Measurements from ENCODE around the gene KANK2. TPM values are rescaled to one million over a fixed set of nuclear protein-coding genes. Genes with fewer than 3 reads are reported as not detected.
A peak's percentile ranks its signal among the peaks of the same experiment; 100 is the strongest.

KANK2 gene
- total RNA-seq, 2 donors from 2014 or later = 3.9 to 5.2 TPM

DNA sequence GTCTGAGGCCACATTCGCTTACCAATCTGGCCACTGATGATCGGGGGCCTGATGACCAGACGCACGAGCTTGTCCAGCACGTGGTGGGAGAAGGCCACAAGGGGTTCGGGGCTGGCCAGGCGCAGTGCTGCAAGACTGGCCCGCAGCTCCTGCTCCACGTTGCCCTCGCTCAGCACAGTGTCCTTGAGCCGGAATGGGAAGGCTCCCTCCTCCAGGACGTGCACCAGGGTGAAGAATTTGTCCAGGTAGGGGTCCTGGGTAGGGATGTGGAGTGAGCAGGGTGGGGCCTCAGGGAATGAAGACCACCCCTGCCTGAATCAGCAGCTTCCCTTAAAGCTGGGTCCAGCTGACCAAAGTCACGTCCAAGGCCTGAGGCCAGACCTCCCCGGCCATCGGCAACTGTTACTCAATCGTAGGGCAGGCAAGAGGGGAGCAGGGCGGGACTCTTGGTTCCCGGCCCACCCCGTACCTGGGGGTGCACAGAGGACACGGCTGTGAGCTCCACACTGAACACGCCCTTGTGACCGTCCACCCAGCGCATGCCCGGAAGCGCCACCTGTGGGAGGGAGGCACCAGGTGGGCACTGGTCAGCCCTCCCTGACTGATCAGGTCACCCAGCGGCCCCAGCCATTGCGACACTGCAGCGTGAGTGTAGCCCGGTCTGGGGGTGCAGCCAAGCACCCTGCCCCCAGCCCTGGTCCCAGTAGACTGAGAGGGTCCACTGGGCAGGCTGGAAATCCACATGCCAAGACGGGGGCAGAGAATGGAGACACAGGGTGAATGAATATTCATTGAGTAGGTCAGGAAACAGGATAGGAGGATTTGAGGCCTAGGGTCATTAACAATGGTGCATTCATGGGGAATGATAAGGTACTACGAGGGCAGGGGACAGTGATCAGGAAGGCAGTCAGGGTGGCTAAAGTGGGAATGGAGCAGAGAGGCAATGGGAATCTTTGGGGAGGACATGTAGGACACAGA, 39.3 kb upstream of the KANK2 start:
- ATAC-seq = no peak
- H3K9me3 Mint-ChIP-seq = no peaks in the 10 kb centered on the region
- no peak overlapping the region for H3K27ac Mint-ChIP-seq
- no peak overlapping the region for H3K4me3 Mint-ChIP-seq
- H3K27me3 Mint-ChIP-seq = no peaks in the 10 kb centered on the region
- no peaks in the 10 kb centered on the region for H3K36me3 Mint-ChIP-seq
- no peaks in the 10 kb centered on the region for H3K4me1 Mint-ChIP-seq (ENCODE audit: low read depth in 2 of 2)
- no peak for DNase-seq (ENCODE audit: low spot score)

DNA sequence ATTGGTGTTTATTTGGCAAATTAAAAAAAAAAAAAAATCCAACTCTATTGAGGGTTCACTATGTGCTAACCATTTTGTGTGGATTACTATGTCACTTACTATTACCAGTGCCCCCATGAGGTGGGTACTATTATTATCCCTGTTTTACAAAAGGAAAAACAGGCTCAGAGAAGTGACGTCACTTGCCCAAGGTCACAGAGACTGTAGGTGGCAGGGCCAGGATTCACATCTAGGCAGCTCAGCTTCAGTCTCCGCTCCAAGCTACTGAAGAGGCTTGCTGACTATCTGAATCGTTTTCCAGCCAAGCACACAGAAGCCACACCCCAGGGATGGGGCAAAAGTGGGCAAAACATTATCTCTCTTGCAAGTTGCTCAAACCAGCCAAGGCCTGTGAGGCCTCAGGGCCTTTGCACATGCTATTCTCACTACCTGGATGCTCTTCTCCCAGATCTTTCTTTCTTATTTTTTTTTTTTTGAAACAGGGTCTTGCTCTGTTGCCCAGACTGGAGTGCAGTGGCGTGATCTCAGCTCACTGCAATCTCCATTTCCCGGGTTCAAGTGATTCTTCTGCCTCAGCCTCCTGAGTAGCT, 37.2 kb upstream of the KANK2 start:
- DNase-seq (ENCODE audit: low spot score) (no peak), ATAC-seq (no peak)
- H3K4me3 Mint-ChIP-seq = no peak overlapping the region
- no peaks in the 10 kb centered on the region for H3K4me1 Mint-ChIP-seq (ENCODE audit: low read depth in 2 of 2)
- no peaks in the 10 kb centered on the region for H3K36me3 Mint-ChIP-seq
- no peak overlapping the region for H3K27ac Mint-ChIP-seq
- H3K27me3 Mint-ChIP-seq = no peaks in the 10 kb centered on the region
- no peaks in the 10 kb centered on the region for H3K9me3 Mint-ChIP-seq

DNA sequence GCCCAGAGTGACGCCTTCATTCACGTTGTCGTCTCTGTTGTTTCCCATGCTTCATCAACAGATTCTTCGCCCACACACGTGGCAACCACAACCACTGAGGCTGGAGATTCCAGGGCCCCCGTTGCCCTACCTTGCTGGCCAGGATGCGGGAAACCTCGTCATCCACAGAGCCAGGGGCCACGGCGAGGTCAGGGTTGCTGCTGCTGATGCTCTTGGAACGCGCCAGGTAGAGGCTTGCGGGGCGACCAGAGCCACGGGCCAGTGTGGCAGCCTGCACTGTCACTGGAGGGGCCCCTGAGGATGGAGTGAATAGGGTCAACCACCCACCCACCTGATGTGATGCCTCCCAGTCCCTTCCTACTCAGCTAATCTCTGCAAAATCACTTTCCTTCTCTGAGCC, 35.7 kb upstream of the KANK2 start:
- H3K27me3 Mint-ChIP-seq = no peaks in the 10 kb centered on the region
- DNase-seq (ENCODE audit: low spot score) = no peak
- H3K4me1 Mint-ChIP-seq (ENCODE audit: low read depth in 2 of 2) = no peaks in the 10 kb centered on the region
- no peak for ATAC-seq
- no peaks in the 10 kb centered on the region for H3K9me3 Mint-ChIP-seq
- no peak overlapping the region for H3K27ac Mint-ChIP-seq
- no peak overlapping the region for H3K4me3 Mint-ChIP-seq
- no peaks in the 10 kb centered on the region for H3K36me3 Mint-ChIP-seq

DNA sequence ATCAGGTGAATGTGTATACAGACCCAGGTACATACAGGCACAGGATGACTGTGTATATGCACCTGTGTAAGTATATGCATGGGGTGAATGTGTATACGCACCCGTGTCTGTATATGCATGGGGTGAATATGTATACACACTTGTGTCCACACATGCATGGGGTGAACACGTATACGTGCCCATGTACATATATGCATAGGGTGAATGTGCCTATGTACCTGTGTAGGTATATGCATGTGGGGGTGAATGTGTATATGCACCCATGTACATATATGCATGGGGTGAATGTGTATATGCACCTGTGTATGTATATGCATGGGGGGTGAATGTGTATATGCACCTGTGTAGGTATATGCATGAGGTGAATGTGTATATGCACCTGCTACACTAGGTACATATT, 35.2 kb upstream of the KANK2 start:
- no peaks in the 10 kb centered on the region for H3K4me1 Mint-ChIP-seq (ENCODE audit: low read depth in 2 of 2)
- H3K4me3 Mint-ChIP-seq = no peak overlapping the region
- no peaks in the 10 kb centered on the region for H3K9me3 Mint-ChIP-seq
- H3K27me3 Mint-ChIP-seq = no peaks in the 10 kb centered on the region
- DNase-seq (ENCODE audit: low spot score) = no peak
- no peak for ATAC-seq
- no peaks in the 10 kb centered on the region for H3K36me3 Mint-ChIP-seq
- H3K27ac Mint-ChIP-seq = no peak overlapping the region

DNA sequence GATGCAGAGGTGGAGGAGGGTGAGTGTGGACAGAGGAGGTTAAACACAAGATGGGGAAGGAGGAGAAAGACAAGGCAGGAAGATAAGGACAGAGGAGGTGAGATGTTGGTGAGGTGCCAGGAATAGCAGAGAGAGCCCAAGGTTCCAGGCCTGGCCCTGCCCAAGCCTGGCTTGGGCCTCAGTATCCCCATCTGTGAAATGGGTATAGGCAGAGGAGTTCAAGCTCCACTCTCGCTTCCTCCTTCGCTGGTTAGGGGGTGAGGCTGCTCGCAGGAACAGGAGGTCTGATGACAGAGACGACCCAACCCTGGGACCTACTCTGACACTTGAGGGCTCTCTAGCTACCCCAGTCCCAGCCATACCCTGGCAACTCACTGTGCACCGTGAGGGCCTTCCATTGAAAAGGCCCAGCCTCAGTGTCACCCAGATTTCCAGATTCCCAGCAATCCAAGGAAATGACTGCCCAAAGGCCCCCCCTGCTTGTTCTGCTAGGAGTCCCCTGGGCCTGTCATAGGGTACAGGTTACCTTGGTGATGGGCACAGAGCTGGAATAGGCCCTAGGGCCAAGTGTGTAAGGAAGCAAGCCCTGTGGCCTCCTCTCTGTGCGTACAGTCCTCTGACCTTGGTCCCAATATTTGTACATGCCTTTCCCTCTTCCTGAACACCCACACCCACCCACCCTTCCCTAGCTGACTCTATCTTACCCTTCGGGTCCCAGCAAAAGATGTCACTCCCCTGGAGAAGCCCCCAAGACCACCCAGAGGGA, 33.5 kb upstream of the KANK2 start:
- no peak overlapping the region for H3K4me3 Mint-ChIP-seq
- H3K4me1 Mint-ChIP-seq (ENCODE audit: low read depth in 2 of 2) = no peaks in the 10 kb centered on the region
- no peak overlapping the region for H3K27ac Mint-ChIP-seq
- H3K27me3 Mint-ChIP-seq = no peaks in the 10 kb centered on the region
- no peaks in the 10 kb centered on the region for H3K9me3 Mint-ChIP-seq
- DNase-seq (ENCODE audit: low spot score) (no peak), ATAC-seq (peak in 1 of 2 donors; percentile 15)
- H3K36me3 Mint-ChIP-seq = no peaks in the 10 kb centered on the region

DNA sequence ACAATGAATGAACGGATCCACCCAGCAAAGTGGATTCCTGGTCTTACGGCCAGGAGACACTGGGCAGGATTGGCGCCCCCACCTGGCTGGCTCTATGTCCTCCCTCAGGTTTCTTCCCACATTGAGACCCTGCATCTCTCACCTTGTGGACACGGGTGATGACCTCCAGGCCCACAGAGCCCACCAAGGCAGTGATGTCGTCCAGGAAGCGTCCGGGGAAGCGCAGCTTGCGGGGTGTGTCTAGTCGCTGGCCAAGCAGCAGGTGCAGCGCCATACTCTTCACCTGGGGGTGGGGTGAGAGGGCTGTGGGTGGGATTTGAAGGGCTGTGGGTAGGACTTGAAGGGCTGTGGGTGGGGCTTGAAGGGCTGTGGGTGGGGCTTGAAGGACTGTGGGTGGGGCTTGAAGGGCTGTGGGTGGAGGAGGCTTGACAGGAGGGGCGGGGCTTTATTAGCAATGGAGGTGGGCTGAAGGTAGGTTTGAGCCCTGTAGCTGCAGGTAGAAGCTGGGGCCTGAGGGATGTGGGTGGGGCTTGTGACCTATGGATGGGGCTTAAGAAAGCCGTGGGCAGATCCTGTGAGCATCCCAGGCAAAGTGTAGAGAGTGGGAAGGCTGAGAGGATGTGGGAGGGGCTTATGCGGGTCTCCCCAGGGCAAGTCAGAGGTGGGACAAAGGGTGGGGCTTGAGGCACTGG, 30.0 kb upstream of the KANK2 start:
- H3K9me3 Mint-ChIP-seq = no peaks in the 10 kb centered on the region
- no peaks in the 10 kb centered on the region for H3K36me3 Mint-ChIP-seq
- no peaks in the 10 kb centered on the region for H3K4me1 Mint-ChIP-seq (ENCODE audit: low read depth in 2 of 2)
- no peak overlapping the region for H3K27ac Mint-ChIP-seq
- no peak for DNase-seq (ENCODE audit: low spot score)
- peak in 1 of 2 donors; percentile 41 for ATAC-seq
- H3K27me3 Mint-ChIP-seq = no peaks in the 10 kb centered on the region
- H3K4me3 Mint-ChIP-seq = no peak overlapping the region

DNA sequence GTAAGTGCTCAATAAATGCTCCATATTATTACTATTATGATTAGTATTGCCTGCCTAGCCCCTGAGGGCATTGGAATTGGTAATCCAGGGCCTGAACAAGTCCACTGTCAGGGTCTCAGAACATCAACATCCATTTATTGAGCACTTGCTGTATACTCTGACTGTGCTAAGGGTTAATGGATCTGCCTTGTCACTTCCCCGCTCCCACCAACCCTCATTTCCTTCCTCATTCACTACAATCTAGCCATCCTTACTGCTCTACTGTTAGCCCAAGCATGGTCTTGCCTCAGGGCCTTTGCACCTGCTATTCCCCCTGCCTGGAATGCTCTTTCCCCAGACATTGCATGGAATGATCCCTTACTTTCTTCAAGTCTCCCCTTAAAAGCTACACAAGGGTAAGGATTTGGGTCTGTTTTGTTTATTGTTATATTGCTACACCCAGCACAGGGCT, 29.4 kb upstream of the KANK2 start:
- no peak overlapping the region for H3K27ac Mint-ChIP-seq

DNA sequence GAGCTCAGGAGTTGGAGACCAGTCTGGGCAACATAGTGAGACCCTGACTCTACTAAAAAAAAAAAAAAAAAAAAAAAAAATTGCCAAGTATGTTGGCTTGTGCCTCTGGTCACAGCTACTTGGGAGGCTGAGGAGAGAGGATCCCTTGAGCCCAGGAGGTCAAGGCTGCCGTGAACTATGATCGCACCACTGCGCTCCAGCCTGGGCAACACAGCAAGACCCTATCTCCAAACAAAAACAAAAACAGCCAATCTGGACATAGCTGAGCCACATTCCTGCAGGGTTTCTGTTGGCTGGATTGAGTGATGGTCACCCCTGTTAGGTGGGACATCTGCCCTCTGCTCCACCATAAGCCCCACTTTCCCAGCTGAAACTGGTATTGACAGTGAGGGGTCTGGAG, 28.5 kb upstream of the KANK2 start:
- Mint-ChIP-seq H3K27me3 (no peaks in the 10 kb centered on the region), H3K36me3 (no peaks in the 10 kb centered on the region), H3K4me3 (no peak overlapping the region), H3K27ac (no peak overlapping the region), H3K9me3 (peaks cover 4% of the 10 kb centered on the region), H3K4me1 (ENCODE audit: low read depth in 2 of 2) (no peaks in the 10 kb centered on the region)
- DNase-seq (ENCODE audit: low spot score) = no peak
- no peak for ATAC-seq

More for the DNA sequence above, 29.4 kb upstream of the KANK2 start:
- no peak for ATAC-seq
- H3K4me1 Mint-ChIP-seq (ENCODE audit: low read depth in 2 of 2) = no peaks in the 10 kb centered on the region
- DNase-seq (ENCODE audit: low spot score) = no peak
- H3K4me3 Mint-ChIP-seq = no peak overlapping the region
- H3K36me3 Mint-ChIP-seq = no peaks in the 10 kb centered on the region
- H3K9me3 Mint-ChIP-seq = no peaks in the 10 kb centered on the region
- no peaks in the 10 kb centered on the region for H3K27me3 Mint-ChIP-seq

DNA sequence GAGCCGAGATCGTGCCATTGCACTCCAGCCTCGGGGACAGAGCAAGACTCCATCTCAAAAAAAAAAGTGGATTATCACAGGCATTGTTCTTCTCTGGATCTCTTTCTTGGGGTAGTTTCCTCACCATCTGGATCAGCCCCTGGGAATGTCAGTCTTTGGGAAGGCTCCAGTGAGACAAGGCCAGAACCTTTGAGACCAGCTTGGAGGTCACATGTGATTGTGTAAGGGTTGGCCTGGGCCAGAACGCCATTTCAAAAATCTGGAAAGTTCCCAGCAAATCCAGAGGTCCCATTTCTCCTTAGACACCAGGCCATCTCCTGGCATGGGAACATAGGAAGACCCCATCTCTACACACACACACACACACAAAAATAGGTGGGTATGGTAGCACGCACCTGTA, 27.8 kb upstream of the KANK2 start:
- Mint-ChIP-seq H3K4me1 (ENCODE audit: low read depth in 2 of 2) (no peaks in the 10 kb centered on the region), H3K9me3 (peaks cover 8% of the 10 kb centered on the region), H3K4me3 (no peak overlapping the region), H3K27me3 (peaks cover 3 to 4% of the 10 kb centered on the region in 2 donors), H3K36me3 (peaks cover 6% of the 10 kb centered on the region), H3K27ac (no peak overlapping the region)
- DNase-seq (ENCODE audit: low spot score) = no peak
- ATAC-seq = no peak

DNA sequence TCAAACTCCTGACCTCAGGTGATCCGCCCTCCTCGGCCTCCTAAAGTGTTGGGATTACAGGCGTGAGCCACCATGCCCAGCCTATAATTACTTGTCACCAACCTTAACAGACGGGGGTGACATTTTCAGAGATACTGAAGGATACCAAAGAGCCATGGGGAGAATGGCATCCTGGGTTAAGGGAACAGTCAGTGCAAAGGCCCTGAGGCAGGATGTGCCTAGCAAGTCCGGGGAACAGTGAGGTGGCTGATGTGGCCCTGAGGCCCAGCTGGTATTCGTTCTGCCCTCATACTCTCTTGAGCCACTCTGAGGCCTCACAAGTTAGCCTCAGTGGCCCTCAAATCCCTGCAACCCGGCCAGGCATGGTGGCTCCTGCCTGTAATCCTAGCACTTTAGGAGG, 27.1 kb upstream of the KANK2 start:
- no peak overlapping the region for H3K27ac Mint-ChIP-seq
- no peaks in the 10 kb centered on the region for H3K4me1 Mint-ChIP-seq (ENCODE audit: low read depth in 2 of 2)
- peaks cover 8% of the 10 kb centered on the region for H3K9me3 Mint-ChIP-seq
- peaks cover 7% of the 10 kb centered on the region for H3K36me3 Mint-ChIP-seq
- H3K27me3 Mint-ChIP-seq = peaks cover 3 to 5% of the 10 kb centered on the region in 2 donors
- H3K4me3 Mint-ChIP-seq = no peak overlapping the region
- DNase-seq (ENCODE audit: low spot score) (no peak), ATAC-seq (no peak)

DNA sequence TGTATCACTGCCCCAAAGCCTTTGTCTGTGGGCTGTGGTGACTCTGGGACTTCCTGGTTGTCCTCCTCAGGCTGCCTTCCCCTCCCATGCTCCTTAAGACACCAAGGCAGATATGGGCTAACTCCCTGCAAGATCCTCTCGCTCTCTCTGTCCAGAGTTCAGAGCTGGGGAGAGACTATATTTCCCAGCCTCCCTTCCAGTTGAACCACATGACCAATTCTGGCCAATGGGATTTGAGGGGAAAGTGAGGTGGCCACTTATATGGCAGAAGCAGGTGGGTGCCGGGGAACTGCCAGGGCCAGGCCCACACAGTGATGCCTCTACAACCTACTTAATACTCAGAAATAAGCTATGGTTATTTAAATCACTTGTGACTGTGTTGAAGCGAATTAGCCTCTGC, 25.9 kb upstream of the KANK2 start:
- peak in 1 of 2 donors; percentile 11 for ATAC-seq
- Mint-ChIP-seq H3K4me1 (ENCODE audit: low read depth in 2 of 2) (no peaks in the 10 kb centered on the region), H3K27ac (no peak overlapping the region)

DNA sequence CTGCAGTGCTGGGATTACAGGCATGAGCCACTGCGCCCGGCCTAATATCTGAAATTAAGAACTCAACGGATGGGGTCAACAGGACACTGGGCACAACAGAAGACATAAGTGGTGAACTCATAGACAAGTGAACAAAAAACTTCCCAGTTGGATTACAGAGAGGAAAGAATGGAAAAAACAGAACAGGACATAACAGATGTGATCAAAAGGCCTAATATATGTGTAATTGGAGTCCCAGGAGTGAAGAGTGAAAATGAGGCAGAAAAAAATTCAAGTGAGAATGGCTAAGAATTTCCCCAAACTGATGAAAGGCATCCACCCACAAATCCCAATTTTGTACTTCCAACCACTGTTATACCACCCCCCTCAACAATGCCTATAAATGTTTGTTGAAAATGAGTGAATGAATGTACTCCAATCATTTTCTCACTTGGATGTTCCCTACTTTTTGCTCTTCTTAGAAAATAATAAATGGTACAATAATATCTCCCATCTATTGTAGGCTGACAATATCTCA, 23.8 kb upstream of the KANK2 start:
- no peak for DNase-seq (ENCODE audit: low spot score)
- Mint-ChIP-seq H3K36me3 (peaks cover 7% of the 10 kb centered on the region), H3K27me3 (peaks cover 3 to 5% of the 10 kb centered on the region in 2 donors), H3K4me1 (ENCODE audit: low read depth in 2 of 2) (no peaks in the 10 kb centered on the region), H3K4me3 (no peak overlapping the region), H3K27ac (no peak overlapping the region), H3K9me3 (peaks cover 8% of the 10 kb centered on the region)
- ATAC-seq = no peak

More for the DNA sequence above, 25.9 kb upstream of the KANK2 start:
- no peak overlapping the region for H3K4me3 Mint-ChIP-seq
- peaks cover 7% of the 10 kb centered on the region for H3K36me3 Mint-ChIP-seq
- peaks cover 8% of the 10 kb centered on the region for H3K9me3 Mint-ChIP-seq
- peaks cover 3 to 5% of the 10 kb centered on the region in 2 donors for H3K27me3 Mint-ChIP-seq
- no peak for DNase-seq (ENCODE audit: low spot score)

DNA sequence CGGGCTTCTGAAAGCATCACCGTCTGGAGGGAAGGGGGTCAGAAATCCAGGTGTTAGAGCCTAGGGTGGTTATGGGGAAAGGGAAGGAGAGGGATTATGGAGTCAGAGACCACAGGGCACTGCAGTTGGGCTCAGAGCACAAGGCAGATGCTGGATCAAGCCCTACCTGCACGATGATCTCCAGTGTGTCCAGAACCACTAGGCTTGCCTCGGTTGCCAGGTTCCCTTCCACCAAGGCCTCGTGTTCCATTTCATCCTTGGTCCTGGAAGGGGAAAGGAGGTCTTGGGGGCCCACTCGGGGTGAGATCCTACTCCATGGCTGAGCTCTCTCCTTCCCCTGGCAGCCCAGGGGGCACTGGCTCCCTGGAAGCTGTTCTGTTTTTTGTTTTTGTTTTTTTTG, 17.0 kb upstream of the KANK2 start:
- ATAC-seq = no peak
- H3K36me3 Mint-ChIP-seq = no peaks in the 10 kb centered on the region
- no peak for DNase-seq (ENCODE audit: low spot score)
- peaks cover 6% of the 10 kb centered on the region for H3K9me3 Mint-ChIP-seq
- peaks cover 0 to 5% of the 10 kb centered on the region in 2 donors for H3K27me3 Mint-ChIP-seq
- no peak overlapping the region for H3K27ac Mint-ChIP-seq
- peaks cover 12 to 14% of the 10 kb centered on the region in 2 donors for H3K4me1 Mint-ChIP-seq (ENCODE audit: low read depth in 2 of 2)
- H3K4me3 Mint-ChIP-seq = no peak overlapping the region
